Naive B cell (primary cell): ENCODE results near the gene ARFGAP3. TPM values are rescaled to one million over a fixed set of nuclear protein-coding genes. Genes with fewer than 3 reads are reported as not detected.
"Not testable (repeated sequence)": the region's sequence is repeated elsewhere in the genome, so short reads cannot be mapped to it uniquely, and the experiment has no call there.

ENCODE experiments used
- ATAC-seq, 2 donors: fragments of 150-1000 bp; cut with Tn5 transposase; 2 replicates each; pipeline ENCODE4 v1.10.0; 2021; ENCODE audit warnings: low read depth in 2 of 2, mild to moderate bottlenecking in 2 of 2, moderate library complexity in 2 of 2
- DNase-seq: peaks from one replicate; pipeline ENCODE4 v3.0.0; 2022
- H3K27ac Mint-ChIP-seq, 6 donors: one replicate each; pipeline ENCODE4 v1.8.0; 2020 to 2022; ENCODE audit warnings: mild to moderate bottlenecking in 6 of 6, mixed read lengths in 6 of 6, moderate library complexity in 5 of 6, inconsistent platforms in 2 of 6
- H3K27me3 Mint-ChIP-seq, 3 donors: one replicate each; pipeline ENCODE4 v1.8.0; 2021 to 2022; ENCODE audit warnings: mixed read lengths in 3 of 3, mild to moderate bottlenecking in 1 of 3
- H3K36me3 Mint-ChIP-seq, 2 donors: one replicate each; pipeline ENCODE4 v1.8.0; 2020 to 2022; ENCODE audit warnings: mixed read lengths in 2 of 2, inconsistent platforms in 1 of 2, mild to moderate bottlenecking in 1 of 2
- H3K4me1 Mint-ChIP-seq, 3 donors: one replicate each; pipeline ENCODE4 v1.8.0; 2020 to 2022; ENCODE audit warnings: mixed read lengths in 3 of 3, inconsistent platforms in 1 of 3, mild to moderate bottlenecking in 1 of 3, moderate library complexity in 1 of 3
- H3K4me3 Mint-ChIP-seq, 8 donors: one replicate each; pipeline ENCODE4 v1.8.0; 2020 to 2022; ENCODE audit warnings: mild to moderate bottlenecking in 8 of 8, mixed read lengths in 8 of 8, moderate library complexity in 8 of 8, inconsistent platforms in 2 of 8
- H3K9me3 Mint-ChIP-seq, 7 donors: one replicate each; pipeline ENCODE4 v1.8.0; 2020 to 2022; ENCODE audit warnings: mixed read lengths in 7 of 7, mild to moderate bottlenecking in 5 of 7, inconsistent platforms in 2 of 7, moderate library complexity in 1 of 7
- polyA plus RNA-seq, 6 donors: library from polyadenylated mRNA; unstranded; fragments of 300-500 nt; fragmentation: Illumina TruSeq; gene quantifications; one replicate each; pipeline ENCODE4 v1.2.3, GENCODE V29; 2021; ENCODE audit warnings: low read depth in 6 of 6

The ARFGAP3 gene
- polyA plus RNA-seq, 6 donors from 2014 or later: 24.2 to 48.6 (median 35.3) TPM

DNA sequence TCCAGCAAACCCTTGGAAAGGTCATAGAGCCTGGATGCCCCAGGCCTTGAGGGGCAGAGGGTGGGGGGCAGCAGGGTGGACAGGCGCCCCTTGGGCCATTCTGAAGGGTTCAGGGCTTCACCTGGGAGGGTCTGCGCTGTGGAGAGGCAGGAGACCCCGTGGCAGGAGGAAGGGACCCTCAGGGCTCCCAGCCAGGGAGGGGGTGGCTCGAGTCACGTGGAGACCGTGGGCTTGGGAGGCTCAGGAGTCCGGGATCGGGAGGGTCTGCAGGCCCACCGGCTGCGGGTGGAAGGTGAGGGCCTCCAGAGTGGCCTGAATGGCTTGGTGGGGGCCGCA is 87.9 kb downstream of the ARFGAP3 start:
- peaks cover 34 to 45% (median 36%) of the 10 kb centered on the region in 3 donors for H3K4me1 Mint-ChIP-seq
- H3K4me3 Mint-ChIP-seq: peak overlapping the region in 5 of 8 donors; percentile 56 to 88 (median 75)

DNA sequence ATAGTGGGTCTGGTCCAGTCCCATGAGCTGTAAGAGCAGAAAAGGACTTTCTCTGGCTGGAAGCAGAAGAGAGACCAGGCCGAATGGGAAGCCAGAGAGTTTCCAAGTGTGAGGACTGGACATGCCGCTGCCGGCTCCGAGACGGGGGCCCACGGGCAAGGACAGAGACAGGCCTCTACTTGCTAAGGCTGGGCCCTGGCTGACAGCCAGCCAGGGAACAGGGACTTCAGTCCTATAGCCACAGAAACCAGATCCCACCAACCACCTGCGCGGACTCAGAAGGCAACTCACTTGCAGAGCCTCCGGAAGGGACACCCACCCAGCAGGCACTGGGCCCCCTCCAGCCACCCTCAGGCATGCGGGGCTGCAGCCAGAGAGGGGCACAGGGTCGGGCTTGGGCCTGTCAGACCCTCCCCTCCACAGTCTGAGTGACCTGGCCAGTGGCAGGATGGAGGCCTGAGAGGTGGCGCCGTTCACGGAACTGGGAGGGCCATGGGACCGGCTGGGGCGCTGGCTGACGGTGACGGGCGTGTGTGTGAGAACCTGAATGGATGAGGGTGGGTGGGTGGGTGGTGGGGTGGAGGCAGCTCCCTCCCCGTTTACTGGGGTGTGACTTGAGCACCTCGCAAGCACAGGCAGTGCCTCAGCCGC is 88.6 kb downstream of the ARFGAP3 start:
- no peak for ATAC-seq
- no peaks in the 10 kb centered on the region for H3K36me3 Mint-ChIP-seq
- H3K4me1 Mint-ChIP-seq: peaks cover 34 to 45% (median 36%) of the 10 kb centered on the region in 3 donors
- DNase-seq: no peak
- H3K4me3 Mint-ChIP-seq: peak overlapping the region in 3 of 8 donors; percentile 16 to 74 (median 45)
- H3K9me3 Mint-ChIP-seq: no peaks in the 10 kb centered on the region
- H3K27ac Mint-ChIP-seq: peak overlapping the region in 3 of 6 donors; percentile 50 to 74 (median 67)
- peaks cover 0 to 3% (median 0%) of the 10 kb centered on the region in 3 donors for H3K27me3 Mint-ChIP-seq

More for the DNA sequence above, 87.9 kb downstream of the ARFGAP3 start:
- no peak for DNase-seq
- peak overlapping the region in 4 of 6 donors; percentile 11 to 88 (median 80) for H3K27ac Mint-ChIP-seq
- peaks cover 0 to 3% (median 0%) of the 10 kb centered on the region in 3 donors for H3K27me3 Mint-ChIP-seq
- ATAC-seq: no peak
- no peaks in the 10 kb centered on the region for H3K36me3 Mint-ChIP-seq
- H3K9me3 Mint-ChIP-seq: no peaks in the 10 kb centered on the region

DNA sequence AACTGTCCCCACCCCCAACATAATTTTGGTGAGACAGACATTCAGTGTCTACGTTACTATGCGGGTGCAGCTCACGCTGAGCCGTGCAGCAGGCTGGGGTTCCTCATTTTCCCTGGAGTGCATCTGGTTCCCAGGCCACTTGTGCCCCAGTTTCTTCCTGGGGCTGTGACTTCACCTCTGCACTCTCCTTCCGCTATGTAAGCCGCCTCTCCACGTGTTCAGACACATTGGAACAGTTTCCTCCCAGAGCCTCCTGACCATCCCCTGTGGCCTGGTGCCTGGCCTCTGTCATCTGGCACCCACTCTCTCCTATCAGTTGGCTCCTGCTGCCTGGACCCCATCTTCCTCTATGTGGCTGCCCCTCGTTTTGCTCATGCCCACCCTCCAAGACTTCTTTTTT is 90.2 kb downstream of the ARFGAP3 start:
- peaks cover 25 to 31% (median 28%) of the 10 kb centered on the region in 3 donors for H3K4me1 Mint-ChIP-seq
- ATAC-seq: no peak
- no peaks in the 10 kb centered on the region for H3K9me3 Mint-ChIP-seq
- H3K27ac Mint-ChIP-seq: peak overlapping the region in 3 of 6 donors; percentile 11 to 75 (median 68)
- DNase-seq: no peak
- H3K27me3 Mint-ChIP-seq: peaks cover 0 to 3% (median 0%) of the 10 kb centered on the region in 3 donors
- peak overlapping the region in 1 of 8 donors; percentile 43 for H3K4me3 Mint-ChIP-seq
- H3K36me3 Mint-ChIP-seq: no peaks in the 10 kb centered on the region

DNA sequence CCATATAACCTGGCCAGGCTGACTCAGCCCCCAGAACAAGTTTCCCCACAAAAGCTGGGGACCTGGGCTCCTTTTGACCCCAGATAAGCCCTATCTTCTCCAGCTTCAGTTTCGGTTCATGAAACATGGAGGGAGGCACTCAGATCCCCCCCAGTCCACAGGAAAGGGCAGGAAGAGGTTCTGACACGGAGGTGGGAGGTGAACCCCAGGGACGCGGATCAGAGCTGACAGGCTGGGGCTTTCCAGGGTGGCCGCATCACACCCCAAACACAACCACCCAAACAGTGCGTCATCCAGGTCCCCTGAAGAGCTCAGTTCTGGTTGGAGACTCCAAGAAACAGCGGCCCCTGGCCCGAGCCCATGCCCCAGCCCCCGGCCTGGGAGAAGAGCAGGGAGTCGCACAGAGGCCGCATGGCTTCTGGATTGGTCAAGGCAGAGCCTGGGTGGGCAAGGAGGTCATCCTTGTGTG is 92.1 kb downstream of the ARFGAP3 start:
- Mint-ChIP-seq H3K4me3 (peak overlapping the region in 2 of 8 donors; percentile 14 to 16), H3K9me3 (no peaks in the 10 kb centered on the region), H3K36me3 (no peaks in the 10 kb centered on the region), H3K27me3 (no peaks in the 10 kb centered on the region), H3K27ac (peak overlapping the region in 3 of 6 donors; percentile 44 to 75 (median 64)), H3K4me1 (peaks cover 14 to 16% (median 16%) of the 10 kb centered on the region in 3 donors)
- no peak for DNase-seq
- no peak for ATAC-seq

DNA sequence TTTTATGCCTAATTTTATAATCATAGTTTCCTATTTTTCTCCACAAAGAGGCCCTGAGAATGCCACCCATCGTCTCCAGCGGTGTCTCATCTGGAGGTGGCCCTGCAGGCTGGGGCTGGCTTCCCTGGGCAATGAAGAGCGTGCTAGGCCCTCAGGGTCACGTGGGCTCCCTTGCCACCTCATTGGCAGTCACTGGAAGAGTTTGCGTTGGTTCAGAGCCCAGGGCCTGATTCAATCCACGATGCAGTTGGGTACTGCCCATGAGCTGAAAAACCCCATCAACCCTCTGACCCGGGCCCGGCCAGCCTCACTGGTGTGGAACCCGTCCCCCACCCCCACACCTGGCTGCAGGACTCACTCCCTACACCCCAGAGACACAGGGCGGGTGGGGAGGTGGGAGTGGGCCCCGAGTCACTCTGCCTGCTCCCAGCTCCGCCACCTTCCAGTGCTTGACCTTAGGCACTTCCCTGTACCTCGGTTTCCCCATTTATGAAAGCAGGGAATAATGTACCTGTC is 93.0 kb downstream of the ARFGAP3 start:
- H3K4me1 Mint-ChIP-seq: peaks cover 6 to 8% (median 7%) of the 10 kb centered on the region in 3 donors
- no peak overlapping the region for H3K4me3 Mint-ChIP-seq
- DNase-seq (no peak), ATAC-seq (no peak)
- H3K27ac Mint-ChIP-seq: peak overlapping the region in 2 of 6 donors; percentile 41 to 53
- no peaks in the 10 kb centered on the region for H3K36me3 Mint-ChIP-seq
- peaks cover 0 to 2% (median 0%) of the 10 kb centered on the region in 3 donors for H3K27me3 Mint-ChIP-seq
- H3K9me3 Mint-ChIP-seq: no peaks in the 10 kb centered on the region

DNA sequence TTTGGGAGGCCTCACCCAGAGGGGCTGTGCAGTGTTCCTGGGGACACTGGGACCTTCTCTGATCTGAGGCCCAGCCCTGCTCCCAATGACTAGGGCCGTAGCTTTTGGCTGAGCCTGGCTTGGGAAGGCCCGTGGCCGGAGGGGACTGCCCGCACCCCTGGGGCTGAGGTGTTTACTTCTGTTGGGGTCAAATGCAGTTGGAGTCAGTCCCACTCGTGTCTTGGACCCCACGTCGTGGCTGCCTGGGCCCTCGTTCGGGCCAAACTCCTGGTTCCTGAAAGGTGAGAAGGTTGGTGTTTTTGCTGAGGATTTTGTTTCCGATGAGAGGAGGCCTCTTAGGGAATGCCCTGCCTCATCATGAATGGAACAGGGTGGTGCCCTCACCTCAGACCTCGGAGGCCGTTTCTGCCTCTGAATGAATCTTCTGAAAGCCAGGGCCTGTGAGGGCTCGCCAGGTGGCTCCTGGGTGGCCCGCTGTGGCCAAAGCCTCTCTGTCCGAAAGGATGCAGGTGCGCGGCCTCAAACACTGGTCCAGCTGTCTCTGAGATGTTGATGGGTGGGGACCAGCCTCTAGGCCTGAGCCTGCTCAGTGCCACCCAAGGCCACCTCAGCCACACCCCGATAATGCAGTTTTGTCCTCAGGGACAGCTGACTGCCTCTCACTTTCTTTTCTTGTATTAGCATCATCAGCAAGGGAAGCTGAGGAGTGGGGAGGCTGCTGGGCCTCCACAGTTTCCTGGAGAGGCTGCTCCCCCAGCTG is 96.1 kb downstream of the ARFGAP3 start:
- Mint-ChIP-seq H3K27ac (no peak overlapping the region), H3K27me3 (peaks cover 4 to 19% (median 13%) of the 10 kb centered on the region in 3 donors), H3K4me1 (no peaks in the 10 kb centered on the region), H3K4me3 (no peak overlapping the region), H3K36me3 (no peaks in the 10 kb centered on the region), H3K9me3 (no peaks in the 10 kb centered on the region)
- no peak for DNase-seq
- no peak for ATAC-seq

DNA sequence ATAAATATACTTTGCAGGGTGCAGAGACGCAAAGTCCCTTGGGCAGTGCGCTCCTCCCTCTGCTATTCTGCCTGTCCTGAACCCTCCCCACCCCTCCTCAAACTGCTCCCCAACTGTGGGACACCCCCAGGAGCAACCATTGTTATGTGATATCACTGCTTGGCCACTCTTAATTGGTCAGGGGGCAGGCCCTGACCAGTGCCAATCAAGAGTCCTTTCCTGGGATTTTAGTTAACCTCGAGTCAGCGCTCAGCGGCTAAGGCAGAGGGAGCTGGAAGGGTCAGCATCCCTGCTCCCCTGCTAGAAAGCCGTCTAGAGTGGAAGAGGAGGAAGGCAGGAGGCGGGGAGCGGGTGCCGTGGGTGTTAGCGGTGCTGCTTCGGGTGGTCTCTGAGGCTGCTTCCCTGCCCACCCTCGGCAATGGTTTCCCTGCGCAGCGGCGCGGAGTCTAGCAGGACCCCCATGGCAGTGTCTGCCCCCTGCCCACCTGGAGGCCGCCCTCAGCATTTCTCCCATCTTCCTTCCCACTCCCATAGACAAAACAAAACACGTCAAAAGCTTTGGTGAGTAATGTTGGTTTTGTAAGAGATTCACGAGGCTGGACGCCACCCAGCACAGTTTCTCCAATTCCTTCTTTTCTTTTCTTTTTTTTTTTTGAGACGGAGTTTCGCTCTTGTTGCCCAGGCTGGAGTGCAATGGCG is 98.0 kb downstream of the ARFGAP3 start:
- Mint-ChIP-seq H3K27ac (no peak overlapping the region), H3K4me1 (no peaks in the 10 kb centered on the region), H3K27me3 (peaks cover 4 to 19% (median 13%) of the 10 kb centered on the region in 3 donors), H3K36me3 (no peaks in the 10 kb centered on the region), H3K4me3 (no peak overlapping the region), H3K9me3 (no peaks in the 10 kb centered on the region)
- no peak for ATAC-seq
- no peak for DNase-seq

DNA sequence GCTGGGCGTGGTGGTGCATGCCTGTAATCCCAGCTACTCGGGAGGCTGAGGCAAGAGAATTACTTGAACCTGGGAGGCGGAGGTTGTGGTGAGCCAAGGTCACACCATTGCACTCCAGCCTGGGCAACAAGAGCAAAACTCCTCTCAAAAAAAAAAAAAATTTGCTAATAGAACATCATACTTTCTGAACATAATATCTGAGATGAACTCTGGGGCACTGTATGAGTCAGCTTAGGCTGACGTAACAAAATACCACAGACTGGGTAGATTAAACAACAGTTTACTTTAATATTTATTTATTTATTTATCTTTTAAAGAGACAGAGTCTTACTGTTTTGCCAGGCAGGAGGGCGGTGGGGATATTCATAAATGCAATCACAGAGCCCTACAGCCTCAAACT is 101.5 kb downstream of the ARFGAP3 start:
- H3K4me1 Mint-ChIP-seq, ATAC-seq, DNase-seq, H3K27ac Mint-ChIP-seq, H3K9me3 Mint-ChIP-seq, H3K4me3 Mint-ChIP-seq, H3K36me3 Mint-ChIP-seq: not testable (repeated sequence)
- peaks cover 4 to 19% (median 13%) of the 10 kb centered on the region in 3 donors for H3K27me3 Mint-ChIP-seq

DNA sequence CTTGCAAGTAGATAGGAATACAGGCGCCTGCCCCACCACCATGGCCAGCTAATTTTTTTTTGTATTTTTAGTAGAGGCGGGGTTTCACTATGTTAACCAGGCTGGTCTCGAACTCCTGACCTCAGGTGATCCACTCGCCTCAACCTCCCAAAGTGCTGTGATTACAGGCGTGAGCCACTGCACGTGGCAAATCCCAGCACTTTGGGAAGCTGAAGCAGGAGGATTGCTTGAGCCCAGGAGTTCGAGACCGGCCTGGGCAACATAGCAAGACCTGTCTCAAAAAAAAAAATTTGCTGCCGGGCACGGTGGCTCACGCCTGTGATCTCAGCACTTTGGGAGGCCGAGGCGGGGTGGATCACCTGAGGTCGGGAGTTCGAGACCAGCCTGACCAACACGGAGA is 102.0 kb downstream of the ARFGAP3 start:
- not testable (repeated sequence) for H3K36me3 Mint-ChIP-seq, ATAC-seq, DNase-seq, H3K4me1 Mint-ChIP-seq, H3K9me3 Mint-ChIP-seq, H3K27ac Mint-ChIP-seq
- Mint-ChIP-seq H3K4me3 (peak overlapping the region in 1 of 8 donors; percentile 41), H3K27me3 (peaks cover 4 to 19% (median 13%) of the 10 kb centered on the region in 3 donors)

DNA sequence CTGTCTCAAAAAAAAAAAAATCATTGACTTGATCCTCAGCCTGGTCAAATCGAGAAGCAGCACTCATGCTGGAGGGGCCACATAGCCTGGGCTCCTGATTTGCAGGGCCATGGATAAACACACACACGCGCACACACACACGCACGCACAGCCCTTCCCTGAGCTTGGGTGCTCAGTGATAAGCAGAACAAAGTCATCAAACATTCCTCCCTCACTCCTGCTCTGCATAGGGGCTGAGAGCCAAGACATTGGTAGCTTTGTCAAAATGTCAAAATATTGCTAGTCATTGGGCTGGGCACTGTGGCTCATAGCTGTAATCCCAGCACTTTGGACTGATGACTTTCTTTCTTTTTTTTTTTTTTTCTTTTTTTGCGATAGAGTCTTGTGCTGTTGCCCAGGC is 102.4 kb downstream of the ARFGAP3 start:
- H3K9me3 Mint-ChIP-seq: no peaks in the 10 kb centered on the region
- no peaks in the 10 kb centered on the region for H3K36me3 Mint-ChIP-seq
- DNase-seq: no peak
- H3K27me3 Mint-ChIP-seq: peaks cover 4 to 19% (median 13%) of the 10 kb centered on the region in 3 donors
- no peak for ATAC-seq
- H3K4me1 Mint-ChIP-seq: peaks cover 0 to 7% (median 0%) of the 10 kb centered on the region in 3 donors
- peak overlapping the region in 1 of 8 donors; percentile 41 for H3K4me3 Mint-ChIP-seq
- no peak overlapping the region for H3K27ac Mint-ChIP-seq

DNA sequence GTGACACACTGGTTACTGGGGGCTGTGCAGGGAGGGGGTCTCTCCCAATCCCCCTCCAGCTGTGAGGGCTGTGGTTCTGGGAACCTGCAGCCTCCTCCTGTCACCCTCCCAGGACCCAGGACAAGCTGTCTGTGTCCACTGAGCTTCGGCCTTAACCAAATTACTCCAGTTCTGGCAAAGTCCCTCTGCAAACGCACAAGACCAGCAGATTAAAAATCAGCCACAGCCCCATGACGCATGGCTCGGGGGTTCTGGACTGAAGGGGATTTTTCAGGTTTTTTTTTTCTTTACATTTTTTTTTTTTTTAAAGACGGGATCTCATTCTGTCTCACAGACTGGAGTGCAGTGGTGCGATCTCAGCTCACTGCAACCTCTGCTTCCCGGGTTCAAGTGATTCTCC is 104.2 kb downstream of the ARFGAP3 start:
- no peaks in the 10 kb centered on the region for H3K36me3 Mint-ChIP-seq
- ATAC-seq: peak in 1 of 2 donors; percentile 52
- H3K27ac Mint-ChIP-seq: peak overlapping the region in 1 of 6 donors; percentile 44

DNA sequence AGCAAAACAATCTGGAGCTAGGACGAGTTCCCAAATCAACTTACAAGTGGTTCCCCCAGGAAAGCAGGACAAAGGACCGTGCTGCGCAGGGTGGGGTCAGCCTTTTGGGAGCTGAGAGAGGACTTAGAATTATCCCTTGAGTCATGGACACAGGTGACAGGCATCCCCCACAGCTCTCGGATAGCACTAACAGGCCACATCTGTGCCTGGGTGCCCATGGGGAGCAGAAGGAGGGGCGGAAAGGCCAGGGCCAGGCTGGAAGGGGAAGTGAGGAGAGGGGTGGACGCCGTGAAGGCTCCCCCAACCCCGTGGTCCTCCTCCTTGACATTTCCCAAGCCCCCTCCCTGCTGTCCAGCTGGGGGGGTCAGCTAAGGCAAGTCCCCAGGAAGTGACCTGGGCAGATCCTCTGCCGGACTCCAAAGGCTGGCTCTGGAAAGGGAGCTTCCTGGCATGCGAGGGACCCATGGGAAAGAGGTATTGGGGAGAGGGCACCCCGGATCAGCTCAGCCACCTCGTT is 104.8 kb downstream of the ARFGAP3 start:
- H3K4me3 Mint-ChIP-seq: no peak overlapping the region
- DNase-seq (no peak), ATAC-seq (no peak)
- H3K36me3 Mint-ChIP-seq: no peaks in the 10 kb centered on the region
- H3K27me3 Mint-ChIP-seq: peaks cover 0 to 6% (median under 1%) of the 10 kb centered on the region in 3 donors
- peaks cover 0 to 7% (median 0%) of the 10 kb centered on the region in 3 donors for H3K4me1 Mint-ChIP-seq
- H3K9me3 Mint-ChIP-seq: no peaks in the 10 kb centered on the region
- peak overlapping the region in 2 of 6 donors; percentile 7 to 82 for H3K27ac Mint-ChIP-seq

More for the DNA sequence above, 104.2 kb downstream of the ARFGAP3 start:
- H3K4me1 Mint-ChIP-seq: peaks cover 0 to 7% (median 0%) of the 10 kb centered on the region in 3 donors
- no peak overlapping the region for H3K4me3 Mint-ChIP-seq
- H3K27me3 Mint-ChIP-seq: peaks cover 2 to 8% (median 7%) of the 10 kb centered on the region in 3 donors
- H3K9me3 Mint-ChIP-seq: no peaks in the 10 kb centered on the region
- DNase-seq: no peak

DNA sequence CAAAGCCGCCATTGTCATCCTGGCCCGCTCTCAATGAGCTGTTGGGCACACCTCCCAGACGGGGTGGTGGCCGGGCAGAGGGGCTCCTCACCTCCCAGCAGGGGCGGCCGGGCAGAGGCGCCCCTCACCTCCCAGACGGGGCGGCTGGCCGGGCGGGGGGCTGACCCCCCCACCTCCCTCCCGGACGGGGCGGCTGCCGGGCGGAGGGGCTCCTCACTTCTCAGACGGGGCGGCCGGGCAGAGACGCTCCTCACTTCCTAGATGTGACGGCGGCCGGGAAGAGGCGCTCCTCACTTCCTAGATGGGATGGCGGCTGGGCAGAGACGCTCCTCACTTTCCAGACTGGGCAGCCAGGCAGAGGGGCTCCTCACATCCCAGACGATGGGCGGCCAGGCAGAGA is 106.7 kb downstream of the ARFGAP3 start:
- H3K27me3 Mint-ChIP-seq, H3K9me3 Mint-ChIP-seq, H3K4me1 Mint-ChIP-seq, H3K36me3 Mint-ChIP-seq, H3K4me3 Mint-ChIP-seq, ATAC-seq, DNase-seq, H3K27ac Mint-ChIP-seq: not testable (repeated sequence)
